GM20000 (cell line): ENCODE measurements around the gene GPATCH4.

Experiments
- DNase-seq: peaks from one replicate; pipeline ENCODE4 v3.0.0; 2012; ENCODE audit warnings: low spot score
- TF ChIP-seq, protein P1 (sequence below): IDR thresholded peaks from 2 replicates; pipeline ENCODE4 v1.5.1; 2012; ENCODE audit warnings: mild to moderate bottlenecking, control low read depth; ENCODE audit errors: extremely low read depth, missing control alignments

The GPATCH4 gene

DNA sequence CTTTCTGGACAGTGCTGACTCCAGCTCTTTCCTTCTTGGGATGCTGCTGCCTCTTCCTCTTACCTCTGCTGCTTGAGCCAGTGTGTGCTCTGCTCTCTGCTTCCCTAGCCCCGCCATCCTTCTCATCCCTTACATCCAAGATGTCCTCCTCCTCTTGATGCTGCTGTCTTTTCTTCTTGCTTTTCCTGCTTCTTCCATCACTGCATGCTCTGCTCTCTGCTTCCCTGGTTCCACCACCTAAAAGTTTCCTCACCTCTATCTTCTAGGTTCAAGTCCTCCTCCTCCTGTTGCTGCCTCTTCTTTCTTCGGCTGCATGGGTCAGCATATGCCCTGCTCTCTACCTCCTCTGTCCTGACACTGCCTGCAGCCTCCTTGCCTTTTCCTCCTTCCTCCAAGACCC, 6.3 kb downstream of the GPATCH4 start:
- TF ChIP-seq, protein P1, sequence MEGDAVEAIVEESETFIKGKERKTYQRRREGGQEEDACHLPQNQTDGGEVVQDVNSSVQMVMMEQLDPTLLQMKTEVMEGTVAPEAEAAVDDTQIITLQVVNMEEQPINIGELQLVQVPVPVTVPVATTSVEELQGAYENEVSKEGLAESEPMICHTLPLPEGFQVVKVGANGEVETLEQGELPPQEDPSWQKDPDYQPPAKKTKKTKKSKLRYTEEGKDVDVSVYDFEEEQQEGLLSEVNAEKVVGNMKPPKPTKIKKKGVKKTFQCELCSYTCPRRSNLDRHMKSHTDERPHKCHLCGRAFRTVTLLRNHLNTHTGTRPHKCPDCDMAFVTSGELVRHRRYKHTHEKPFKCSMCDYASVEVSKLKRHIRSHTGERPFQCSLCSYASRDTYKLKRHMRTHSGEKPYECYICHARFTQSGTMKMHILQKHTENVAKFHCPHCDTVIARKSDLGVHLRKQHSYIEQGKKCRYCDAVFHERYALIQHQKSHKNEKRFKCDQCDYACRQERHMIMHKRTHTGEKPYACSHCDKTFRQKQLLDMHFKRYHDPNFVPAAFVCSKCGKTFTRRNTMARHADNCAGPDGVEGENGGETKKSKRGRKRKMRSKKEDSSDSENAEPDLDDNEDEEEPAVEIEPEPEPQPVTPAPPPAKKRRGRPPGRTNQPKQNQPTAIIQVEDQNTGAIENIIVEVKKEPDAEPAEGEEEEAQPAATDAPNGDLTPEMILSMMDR: no peak
- DNase-seq: no peak

DNA sequence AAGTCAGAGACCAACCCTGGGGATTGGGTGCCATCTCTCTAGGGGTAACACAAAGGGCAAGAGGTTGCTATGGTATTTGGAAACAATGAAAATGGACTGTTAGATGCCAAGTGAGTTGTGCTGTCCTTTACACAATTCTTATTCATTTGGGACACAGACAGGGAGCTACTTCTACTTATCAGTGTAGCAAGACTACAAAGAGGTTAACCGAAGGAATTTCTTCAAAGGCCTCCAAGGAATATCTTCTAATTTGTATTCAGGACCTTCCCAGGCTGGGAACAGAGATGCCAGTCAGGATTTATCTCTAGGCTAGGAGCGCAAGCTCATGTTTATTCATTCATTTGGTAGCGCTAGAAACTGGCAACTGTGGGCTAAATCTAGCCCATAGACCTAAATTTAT, 7.1 kb downstream of the GPATCH4 start:
- no peak for DNase-seq
- TF ChIP-seq, protein P1: no peak

DNA sequence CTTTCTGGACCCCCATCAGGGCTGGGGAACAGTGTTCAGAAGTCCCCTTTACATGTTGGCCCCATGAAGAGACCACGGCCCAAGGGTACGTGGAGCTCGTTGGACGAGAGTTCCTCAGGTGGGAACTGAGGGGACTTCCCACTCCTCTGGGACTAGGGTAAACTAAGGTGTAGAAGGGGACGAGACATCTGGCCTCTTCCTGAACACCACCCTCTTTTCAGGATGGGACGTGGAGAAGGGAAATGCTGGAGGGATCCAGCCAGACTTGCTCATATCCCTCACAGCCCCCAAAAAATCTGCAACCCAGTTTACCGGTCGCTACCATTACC, 7.7 kb downstream of the GPATCH4 start:
- TF ChIP-seq, protein P1: no peak
- no peak for DNase-seq

DNA sequence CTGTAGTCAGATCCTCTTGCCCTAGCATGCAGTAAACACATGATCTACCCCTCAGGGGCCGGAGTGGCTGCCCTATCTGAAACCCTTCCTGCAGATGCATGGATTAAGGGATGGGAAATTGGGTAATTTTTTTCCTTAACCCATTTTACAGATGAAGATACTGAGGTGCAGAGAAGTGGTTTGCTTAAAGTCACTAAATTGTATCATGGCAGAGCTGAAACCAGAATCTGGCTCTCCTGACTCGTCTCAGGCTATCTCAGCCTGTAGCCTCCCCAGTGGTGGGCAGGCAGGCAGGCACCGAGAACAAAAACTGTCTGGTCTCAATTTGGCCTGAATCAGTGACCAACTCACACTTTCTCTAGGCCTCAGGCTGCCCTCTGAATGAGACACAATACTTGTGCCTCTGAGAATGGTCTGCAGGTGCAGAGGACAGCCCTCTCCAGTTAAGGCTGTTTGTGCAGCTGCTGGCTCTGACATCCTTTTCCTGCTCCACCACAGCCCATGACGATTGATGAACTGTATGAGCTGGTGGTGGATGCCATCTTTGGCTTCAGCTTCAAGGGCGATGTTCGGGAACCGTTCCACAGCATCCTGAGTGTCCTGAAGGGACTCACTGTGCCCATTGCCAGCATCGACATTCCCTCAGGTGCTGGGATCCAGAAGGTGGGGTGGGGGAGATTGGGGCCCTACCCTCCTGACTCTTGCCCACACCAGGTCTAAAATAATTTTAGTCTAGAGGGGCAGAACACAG, 8.2 kb downstream of the GPATCH4 start:
- TF ChIP-seq, protein P1: no peak
- no peak for DNase-seq

DNA sequence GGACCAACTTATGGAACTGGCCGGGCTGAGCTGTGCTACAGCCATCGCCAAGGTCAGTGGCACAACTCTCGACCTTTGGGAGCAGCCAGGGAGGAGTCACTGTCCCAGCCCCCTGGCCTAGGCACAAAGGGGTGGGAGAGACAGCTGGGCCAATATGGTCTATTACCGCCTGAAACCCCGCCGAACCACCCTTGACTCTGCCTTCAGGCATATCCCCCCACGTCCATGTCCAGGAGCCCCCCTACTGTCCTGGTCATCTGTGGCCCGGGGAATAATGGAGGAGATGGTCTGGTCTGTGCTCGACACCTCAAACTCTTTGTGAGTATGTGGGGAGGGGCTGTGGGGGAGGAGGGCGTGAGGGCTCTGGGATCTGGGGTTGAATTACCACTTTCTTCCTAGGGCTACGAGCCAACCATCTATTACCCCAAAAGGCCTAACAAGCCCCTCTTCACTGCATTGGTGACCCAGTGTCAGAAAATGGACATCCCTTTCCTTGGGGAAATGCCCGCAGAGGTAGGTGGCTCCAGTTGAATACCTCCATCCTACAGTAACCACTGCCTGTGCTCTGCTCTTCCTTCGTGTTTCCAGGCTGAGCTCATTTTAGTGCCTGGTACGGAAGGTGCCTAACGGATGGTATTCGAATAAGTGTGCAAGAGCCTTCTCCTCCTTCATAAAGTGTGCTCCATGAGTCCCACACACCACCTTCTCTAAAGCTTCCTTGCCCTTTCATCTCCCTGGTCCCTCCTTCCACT, 8.9 kb downstream of the GPATCH4 start:
- TF ChIP-seq, protein P1: no peak
- DNase-seq: no peak

DNA sequence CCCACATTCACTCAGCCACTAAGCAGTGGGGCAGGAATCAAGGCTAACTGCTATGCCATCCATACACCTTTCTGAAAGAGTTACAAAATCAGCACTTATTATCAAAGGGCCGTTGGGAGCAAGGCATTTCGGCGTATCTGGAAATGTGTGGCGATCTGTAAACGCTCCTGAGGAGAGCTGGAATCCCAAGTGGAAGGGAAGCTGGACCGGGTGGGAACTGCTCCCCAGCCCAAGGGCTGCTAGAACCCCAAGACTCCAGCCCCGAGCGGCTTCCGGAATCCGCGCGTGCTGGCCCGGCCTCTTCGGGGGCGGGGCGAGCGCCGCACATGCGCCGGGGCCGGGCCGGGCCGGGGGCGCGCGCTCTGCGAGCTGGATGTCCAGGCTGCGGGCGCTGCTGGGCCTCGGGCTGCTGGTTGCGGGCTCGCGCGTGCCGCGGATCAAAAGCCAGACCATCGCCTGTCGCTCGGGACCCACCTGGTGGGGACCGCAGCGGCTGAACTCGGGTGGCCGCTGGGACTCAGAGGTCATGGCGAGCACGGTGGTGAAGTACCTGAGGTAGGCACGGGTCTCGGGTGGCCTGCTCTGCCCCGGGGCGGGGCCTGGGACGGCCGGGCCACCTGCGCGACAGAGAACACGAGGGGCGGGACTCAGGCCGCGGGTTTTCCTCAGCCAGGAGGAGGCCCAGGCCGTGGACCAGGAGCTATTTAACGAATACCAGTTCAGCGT, 9.7 kb downstream of the GPATCH4 start, which contains the start of gene NAXE:
TSS of gene NAXE (plus strand) at position 345 of the 726 bp plus-strand sequence. CDS start at position 374, 29 bp downstream.
- TF ChIP-seq, protein P1: no peak

DNA sequence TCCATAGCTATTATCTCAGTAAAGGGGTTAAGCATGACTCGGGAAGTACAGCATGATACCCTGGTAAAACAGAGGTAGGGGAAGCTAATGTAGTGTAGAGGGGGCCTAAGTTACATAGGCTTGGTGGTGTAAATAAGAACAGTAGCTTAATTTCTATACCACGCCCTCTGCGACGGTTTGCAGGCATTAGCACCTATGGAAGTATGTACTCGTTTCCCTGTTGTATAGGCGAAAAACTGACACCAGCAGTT, 10.2 kb downstream of the GPATCH4 start:
- DNase-seq: no peak

More for the DNA sequence above, 9.7 kb downstream of the GPATCH4 start, which contains the start of gene NAXE:
- DNase-seq: peak; percentile 90

More for the DNA sequence above, 10.2 kb downstream of the GPATCH4 start:
- TF ChIP-seq, protein P1: no peak
